HepG2 (cell line): ENCODE data around the gene HOTAIR. TPM values are rescaled to one million over a fixed set of nuclear protein-coding genes. Genes with fewer than 3 reads are reported as not detected.
A peak's percentile ranks its signal among the peaks of the same experiment; 100 is the strongest.

Experiments used
- EHMT2 ChIP-seq: fragments of 200-600 bp; sonication (generic); IDR thresholded peaks from 2 replicates; pipeline ENCODE4 v1.7.0; 2017; ENCODE audit warnings: antibody characterized with exemption, low read depth, low read length, borderline replicate concordance
- ELF3 ChIP-seq: IDR thresholded peaks from 2 replicates; pipeline ENCODE4 v1.6.1; 2016; ENCODE audit warnings: missing genetic modification reagents, missing compliant biosample characterization
- FLYWCH1 ChIP-seq: sonication (generic); formaldehyde crosslinking; IDR thresholded peaks from 2 replicates; pipeline ENCODE4 v1.8.1; 2023; ENCODE audit warnings: mild to moderate bottlenecking, missing genetic modification reagents
- FOXM1 ChIP-seq: sonication (generic); formaldehyde crosslinking; IDR thresholded peaks from 2 replicates; pipeline ENCODE4 v1.5.0; 2020; ENCODE audit warnings: missing genetic modification reagents
- MAF1 ChIP-seq: sonication (generic); formaldehyde crosslinking; IDR thresholded peaks from 2 replicates; pipeline ENCODE4 v1.5.0; 2020; ENCODE audit warnings: missing genetic modification reagents, borderline replicate concordance
- NFRKB ChIP-seq: fragments of 450-650 bp; IDR thresholded peaks from 2 replicates; pipeline ENCODE4 v1.6.1; 2017
- NR2F6 ChIP-seq, 2 experiments: IDR thresholded peaks; 2 replicates each; pipeline ENCODE4 v1.6.1; 2016; ENCODE audit warnings: antibody characterized with exemption in 1 of 2, mild to moderate bottlenecking in 1 of 2
- PCBP1 ChIP-seq: fragments of 200-400 bp; formaldehyde crosslinking; IDR thresholded peaks from 2 replicates; pipeline ENCODE4 v1.6.1; 2017; ENCODE audit warnings: mild to moderate bottlenecking, low read depth, low read length, borderline replicate concordance
- PCBP2 ChIP-seq: fragments of 200-400 bp; formaldehyde crosslinking; optimal IDR thresholded peaks from 2 replicates; pipeline ENCODE3; 2018; ENCODE audit warnings: low read length, low read depth; ENCODE audit not compliant: poor library complexity, severe bottlenecking
- POLR2A ChIP-seq, 2 experiments: IDR thresholded peaks; 2 replicates each; pipeline ENCODE4 v1.6.1; 2011; ENCODE audit warnings: low read depth in 2 of 2, low read length in 2 of 2, mild to moderate bottlenecking in 1 of 2, moderate library complexity in 1 of 2; ENCODE audit not compliant: insufficient read depth in 1 of 2
- REL ChIP-seq: sonication (generic); formaldehyde crosslinking; conservative IDR thresholded peaks from 2 replicates; pipeline ENCODE4 v1.8.0; 2022; ENCODE audit warnings: mild to moderate bottlenecking, missing genetic modification reagents, moderate library complexity
- SYNCRIP ChIP-seq: fragments of 200-400 bp; formaldehyde crosslinking; IDR thresholded peaks from 2 replicates; pipeline ENCODE4 v1.6.1; 2018; ENCODE audit warnings: mild to moderate bottlenecking, low read depth, low read length; ENCODE audit not compliant: insufficient read depth
- TBL1XR1 ChIP-seq: fragments of 150-350 bp; IDR thresholded peaks from 2 replicates; pipeline ENCODE4 v1.6.1; 2014; ENCODE audit warnings: borderline replicate concordance, low read length; ENCODE audit not compliant: partially characterized antibody
- TRIM24 ChIP-seq: sonication (generic); formaldehyde crosslinking; IDR thresholded peaks from 2 replicates; pipeline ENCODE4 v1.8.0; 2022; ENCODE audit warnings: mild to moderate bottlenecking, missing genetic modification reagents
- XRCC5 ChIP-seq: fragments of 200-400 bp; formaldehyde crosslinking; optimal IDR thresholded peaks from 2 replicates; pipeline ENCODE3; 2017; ENCODE audit warnings: mild to moderate bottlenecking, low read length
- ZNF20 ChIP-seq: sonication (generic); formaldehyde crosslinking; IDR thresholded peaks from 2 replicates; pipeline ENCODE4 v1.4.0; 2020; ENCODE audit warnings: mild to moderate bottlenecking, moderate library complexity, missing genetic modification reagents
- ZNF326 ChIP-seq: sonication (generic); formaldehyde crosslinking; IDR thresholded peaks from 2 replicates; pipeline ENCODE4 v1.4.0; 2020; ENCODE audit warnings: missing genetic modification reagents, borderline replicate concordance
- ZNF383 ChIP-seq: sonication (generic); formaldehyde crosslinking; IDR thresholded peaks from 2 replicates; pipeline ENCODE4 v1.4.0; 2020; ENCODE audit warnings: missing genetic modification reagents, mild to moderate bottlenecking, borderline replicate concordance
- ZNF510 ChIP-seq: sonication (generic); formaldehyde crosslinking; IDR thresholded peaks from 2 replicates; pipeline ENCODE4 v1.4.0; 2020; ENCODE audit warnings: low read depth, mild to moderate bottlenecking, missing genetic modification reagents
- polyA plus RNA-seq, 8 experiments: library from polyadenylated mRNA; depleted of rRNA in 3 of 8; stranded (reverse) in 7 of 8; unstranded in 1 of 8; fragments of >200 nt; fragmentation: Illumina TruSeq in 4 of 8; extraction: Trizol in 4 of 8; gene quantifications; 2 replicates each; pipeline versions ENCODE4 v1.2.1 to v1.2.3, GENCODE V29; 2011 to 2016; ENCODE audit warnings: low read depth in 4 of 8, missing spikeins in 1 of 8, mixed read lengths in 1 of 8; ENCODE audit not compliant: insufficient read depth in 1 of 8
- total RNA-seq, 5 experiments: library from RNA; depleted of rRNA; stranded (reverse); fragments of >200 nt; fragmentation: Illumina TruSeq; extraction: Trizol; gene quantifications; 2 replicates each; pipeline ENCODE4 v1.2.3, GENCODE V29; 2016; ENCODE audit warnings: low read depth in 1 of 5
- TF ChIP-seq, protein P1 (sequence below): sonication (generic); formaldehyde crosslinking; IDR thresholded peaks from 2 replicates; pipeline ENCODE4 v1.4.0; 2020; ENCODE audit warnings: mild to moderate bottlenecking, missing genetic modification reagents
- TF ChIP-seq, protein P2 (sequence below): sonication (generic); formaldehyde crosslinking; IDR thresholded peaks from 2 replicates; pipeline ENCODE4 v1.5.1; 2020; ENCODE audit warnings: mild to moderate bottlenecking, missing genetic modification reagents, borderline replicate concordance

Gene HOTAIR
- total and polyA plus RNA-seq, 2 of the 13 experiments (the other 11 are each of a cell fraction or from before 2014, with no cell fraction given) = not detected

DNA sequence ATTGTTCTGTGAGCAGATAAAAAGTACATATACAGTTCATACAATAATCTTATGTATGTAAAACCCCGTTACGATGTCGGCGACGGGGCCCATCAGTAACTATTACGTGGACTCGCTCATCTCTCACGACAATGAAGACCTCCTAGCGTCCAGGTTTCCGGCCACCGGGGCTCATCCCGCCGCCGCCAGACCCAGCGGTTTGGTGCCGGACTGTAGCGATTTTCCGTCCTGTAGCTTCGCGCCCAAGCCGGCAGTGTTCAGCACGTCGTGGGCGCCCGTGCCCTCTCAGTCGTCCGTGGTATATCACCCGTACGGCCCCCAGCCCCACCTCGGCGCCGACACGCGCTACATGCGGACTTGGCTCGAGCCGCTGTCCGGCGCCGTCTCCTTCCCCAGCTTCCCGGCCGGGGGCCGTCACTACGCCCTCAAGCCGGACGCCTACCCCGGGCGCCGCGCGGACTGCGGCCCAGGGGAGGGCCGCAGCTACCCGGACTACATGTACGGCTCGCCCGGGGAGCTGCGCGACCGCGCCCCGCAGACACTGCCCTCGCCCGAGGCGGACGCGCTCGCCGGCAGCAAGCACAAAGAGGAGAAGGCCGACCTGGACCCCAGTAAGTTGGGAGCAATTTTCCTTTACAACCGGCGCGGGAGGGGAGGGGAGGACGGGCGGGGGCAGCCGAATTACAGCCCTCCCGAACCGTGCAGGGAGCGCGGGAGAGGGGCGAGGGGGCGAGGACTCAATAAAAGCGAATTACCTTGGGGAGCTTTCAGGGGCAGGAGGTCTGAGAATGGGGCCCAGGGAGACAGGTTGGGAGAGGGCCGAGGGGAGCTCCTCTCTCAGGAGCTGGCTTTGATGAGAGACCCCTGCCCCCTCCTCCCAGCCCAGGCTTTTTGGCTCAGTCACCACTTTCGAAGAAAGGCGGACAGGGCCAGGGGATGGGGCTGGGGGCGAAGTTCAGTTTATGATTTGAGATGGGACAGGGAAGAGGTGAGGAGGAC, 25.7 kb upstream of the HOTAIR start, which contains the start of gene HOXC9 (continued):
- TF ChIP-seq, protein P1, sequence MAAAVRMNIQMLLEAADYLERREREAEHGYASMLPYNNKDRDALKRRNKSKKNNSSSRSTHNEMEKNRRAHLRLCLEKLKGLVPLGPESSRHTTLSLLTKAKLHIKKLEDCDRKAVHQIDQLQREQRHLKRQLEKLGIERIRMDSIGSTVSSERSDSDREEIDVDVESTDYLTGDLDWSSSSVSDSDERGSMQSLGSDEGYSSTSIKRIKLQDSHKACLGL (CRISPR knock-in tag) = no peak; the same call in 1 of the 2 replicates
- TF ChIP-seq TBL1XR1 = no peak
- no peak for TF ChIP-seq TRIM24 (CRISPR knock-in tag)
- TF ChIP-seq NFRKB = no peak
- no peak for TF ChIP-seq ZNF20 (CRISPR knock-in tag)
- no peak for TF ChIP-seq FOXM1
- no peak for TF ChIP-seq EHMT2
- TF ChIP-seq, protein P2, sequence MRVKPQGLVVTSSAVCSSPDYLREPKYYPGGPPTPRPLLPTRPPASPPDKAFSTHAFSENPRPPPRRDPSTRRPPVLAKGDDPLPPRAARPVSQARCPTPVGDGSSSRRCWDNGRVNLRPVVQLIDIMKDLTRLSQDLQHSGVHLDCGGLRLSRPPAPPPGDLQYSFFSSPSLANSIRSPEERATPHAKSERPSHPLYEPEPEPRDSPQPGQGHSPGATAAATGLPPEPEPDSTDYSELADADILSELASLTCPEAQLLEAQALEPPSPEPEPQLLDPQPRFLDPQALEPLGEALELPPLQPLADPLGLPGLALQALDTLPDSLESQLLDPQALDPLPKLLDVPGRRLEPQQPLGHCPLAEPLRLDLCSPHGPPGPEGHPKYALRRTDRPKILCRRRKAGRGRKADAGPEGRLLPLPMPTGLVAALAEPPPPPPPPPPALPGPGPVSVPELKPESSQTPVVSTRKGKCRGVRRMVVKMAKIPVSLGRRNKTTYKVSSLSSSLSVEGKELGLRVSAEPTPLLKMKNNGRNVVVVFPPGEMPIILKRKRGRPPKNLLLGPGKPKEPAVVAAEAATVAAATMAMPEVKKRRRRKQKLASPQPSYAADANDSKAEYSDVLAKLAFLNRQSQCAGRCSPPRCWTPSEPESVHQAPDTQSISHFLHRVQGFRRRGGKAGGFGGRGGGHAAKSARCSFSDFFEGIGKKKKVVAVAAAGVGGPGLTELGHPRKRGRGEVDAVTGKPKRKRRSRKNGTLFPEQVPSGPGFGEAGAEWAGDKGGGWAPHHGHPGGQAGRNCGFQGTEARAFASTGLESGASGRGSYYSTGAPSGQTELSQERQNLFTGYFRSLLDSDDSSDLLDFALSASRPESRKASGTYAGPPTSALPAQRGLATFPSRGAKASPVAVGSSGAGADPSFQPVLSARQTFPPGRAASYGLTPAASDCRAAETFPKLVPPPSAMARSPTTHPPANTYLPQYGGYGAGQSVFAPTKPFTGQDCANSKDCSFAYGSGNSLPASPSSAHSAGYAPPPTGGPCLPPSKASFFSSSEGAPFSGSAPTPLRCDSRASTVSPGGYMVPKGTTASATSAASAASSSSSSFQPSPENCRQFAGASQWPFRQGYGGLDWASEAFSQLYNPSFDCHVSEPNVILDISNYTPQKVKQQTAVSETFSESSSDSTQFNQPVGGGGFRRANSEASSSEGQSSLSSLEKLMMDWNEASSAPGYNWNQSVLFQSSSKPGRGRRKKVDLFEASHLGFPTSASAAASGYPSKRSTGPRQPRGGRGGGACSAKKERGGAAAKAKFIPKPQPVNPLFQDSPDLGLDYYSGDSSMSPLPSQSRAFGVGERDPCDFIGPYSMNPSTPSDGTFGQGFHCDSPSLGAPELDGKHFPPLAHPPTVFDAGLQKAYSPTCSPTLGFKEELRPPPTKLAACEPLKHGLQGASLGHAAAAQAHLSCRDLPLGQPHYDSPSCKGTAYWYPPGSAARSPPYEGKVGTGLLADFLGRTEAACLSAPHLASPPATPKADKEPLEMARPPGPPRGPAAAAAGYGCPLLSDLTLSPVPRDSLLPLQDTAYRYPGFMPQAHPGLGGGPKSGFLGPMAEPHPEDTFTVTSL (CRISPR knock-in tag) = no peak
- no peak for TF ChIP-seq MAF1 (CRISPR knock-in tag)
- TF ChIP-seq ELF3 = no peak
- TF ChIP-seq PCBP2 = no peak
- TF ChIP-seq POLR2A (IDR thresholded peaks at IDR 0.05; ENCODE audit: insufficient read depth in 1 of 2, low read depth in 2 of 2, low read length in 2 of 2) = no peak
- TF ChIP-seq XRCC5 = peak; percentile 16
- TF ChIP-seq SYNCRIP = no peak
- TF ChIP-seq FLYWCH1 (CRISPR knock-in tag) = no peak
- no peak for TF ChIP-seq ZNF326 (CRISPR knock-in tag)
- no peak for TF ChIP-seq NR2F6 (IDR thresholded peaks at IDR 0.05)
- no peak for TF ChIP-seq NR2F6 (CRISPR knock-in tag; IDR thresholded peaks at IDR 0.05)
- TF ChIP-seq ZNF383 = no peak
- no peak for TF ChIP-seq REL (CRISPR knock-in tag)
- TF ChIP-seq PCBP1 = no peak
- TF ChIP-seq ZNF510 (CRISPR knock-in tag) = no peak
